ENCODE results near the gene EIF6. TPM values are rescaled to one million over a fixed set of nuclear protein-coding genes. Genes with fewer than 3 reads are reported as not detected.
A peak's percentile ranks its signal among the peaks of the same experiment; 100 is the strongest.

Gene EIF6
- total and polyA plus RNA-seq, 9 of the 15 experiments (the other 6 are each of a cell fraction or from before 2014, with no cell fraction given), result 165 to 832 (median 229) TPM

DNA sequence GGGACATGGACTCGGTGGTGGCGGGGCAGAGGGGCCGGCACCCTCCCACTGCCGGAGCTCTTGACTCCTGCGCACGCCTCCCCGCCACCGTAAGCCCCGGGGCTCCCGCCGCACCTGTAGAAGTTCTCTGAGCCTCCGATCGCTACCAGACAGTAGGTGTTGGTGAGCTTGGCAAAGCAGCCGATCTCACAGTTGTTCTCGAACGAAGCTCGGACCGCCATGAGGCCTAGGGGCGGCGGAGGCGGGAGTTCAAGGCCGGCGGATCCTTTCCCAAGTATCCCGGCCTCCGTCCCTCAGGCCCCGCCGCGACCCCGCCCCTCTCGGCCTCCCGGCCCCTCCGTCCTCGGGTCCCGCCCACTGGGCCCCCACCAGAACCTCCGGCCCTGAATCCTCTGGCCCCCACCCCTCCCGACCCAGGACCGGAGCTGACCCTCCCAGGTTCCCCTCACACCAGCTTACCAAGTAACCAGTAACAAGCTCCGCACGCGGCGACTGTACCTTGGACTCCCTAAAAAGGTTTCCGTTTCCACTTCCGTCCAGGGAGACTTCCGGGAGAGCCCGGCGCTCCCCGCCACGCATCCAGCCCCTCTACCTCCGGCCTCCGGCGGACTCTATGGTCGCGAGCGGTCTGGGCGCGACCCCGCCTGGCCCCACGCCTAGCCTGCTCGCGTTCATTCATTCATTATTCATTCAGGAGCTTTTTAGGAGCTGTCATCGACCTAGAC lies at the start of gene EIF6 (continued):
- TF ChIP-seq UBTF (IDR thresholded peaks at IDR 0.05; ENCODE audit: borderline replicate concordance in 1 of 2, low read depth in 2 of 2, low read length in 2 of 2) (peak in 1 of 2 experiments; percentile 64; a peak in 1 of 4 replicates), RBBP5 (IDR thresholded peaks at IDR 0.05; ENCODE audit: borderline replicate concordance, insufficient read depth, low read length, poor library complexity, severe bottlenecking) (peak; percentile 88), JUND (IDR thresholded peaks at IDR 0.05; ENCODE audit: borderline replicate concordance, low read depth, low read length) (peak; percentile 40), JUND (tag; IDR thresholded peaks at IDR 0.05; ENCODE audit: borderline replicate concordance, low read depth, low read length) (no peak; the same call in 2 of the 3 replicates), ETS1 (conservative IDR thresholded peaks at IDR 0.05; ENCODE audit: control insufficient read depth, low read depth, low read length) (peak; percentile 73; the same call in 1 of the 2 replicates), ASH1L (IDR thresholded peaks at IDR 0.05; ENCODE audit: borderline replicate concordance, low read depth, partially characterized antibody) (no peak), ELF2 (CRISPR knock-in tag; IDR thresholded peaks at IDR 0.05) (peak; percentile 87), DIDO1 (tag; IDR thresholded peaks at IDR 0.05; ENCODE audit: low read depth) (0 out of 2 replicates have a peak, but pooled peaks have one; percentile 29), PURB (CRISPR knock-in tag; IDR thresholded peaks at IDR 0.05; ENCODE audit: low read depth) (no peak)

Measured in K562 (cell line).